Tibial artery (tissue), 4 donors: ENCODE measurements around the gene RILP.

Experiments used
- DNase-seq, 2 donors: peaks; one replicate each; pipeline ENCODE4 v3.0.0-alpha.2; 2019
- H3K27ac ChIP-seq, 2 donors: fragments of 200-600 bp; sonication (generic) in 1 of 2; 1 replicate in 1 of 2; 2 replicates in 1 of 2; pipeline ENCODE4 v1.5.1; 2018 to 2019; ENCODE audit warnings: mild to moderate bottlenecking in 1 of 2
- H3K27me3 ChIP-seq, 2 donors: fragments of 200-600 bp; sonication (generic) in 1 of 2; one replicate each; pipeline versions ENCODE4 v1.5.1 to v1.6.0; 2016 to 2019
- H3K36me3 ChIP-seq, 3 donors: fragments of 200-600 bp; sonication (generic) in 2 of 3; one replicate each; pipeline ENCODE4 v1.5.1; 2016 to 2019; ENCODE audit warnings: mild to moderate bottlenecking in 2 of 3
- H3K4me1 ChIP-seq, 4 donors: fragments of 200-600 bp; sonication (generic) in 2 of 4; 1 replicate in 3 of 4; 2 replicates in 1 of 4; pipeline ENCODE4 v1.5.1; 2016 to 2019
- H3K4me3 ChIP-seq, 2 donors: fragments of 200-600 bp; sonication (generic) in 1 of 2; 1 replicate in 1 of 2; 2 replicates in 1 of 2; pipeline ENCODE4 v1.5.1; 2018 to 2019; ENCODE audit warnings: mild to moderate bottlenecking in 2 of 2
- H3K9me3 ChIP-seq, 3 donors: fragments of 200-600 bp; sonication (generic) in 1 of 3; one replicate each; pipeline ENCODE4 v1.5.1; 2016 to 2019
- intact Hi-C: fragments of 100-400 bp; cut with DNase I; formaldehyde crosslinking; loops from one replicate; pipeline ENCODE4 v1.15.0; 2023; ENCODE audit warnings: low total_unique reads
- TF ChIP-seq, protein P1 (sequence below), 2 experiments: fragments of 200-600 bp in 1 of 2; fragments of 450-650 bp in 1 of 2; IDR thresholded peaks; one replicate each; pipeline ENCODE4 v1.5.1; 2017 to 2019; ENCODE audit warnings: antibody characterized with exemption in 2 of 2, mild to moderate bottlenecking in 1 of 2, moderate library complexity in 1 of 2

Gene RILP

DNA sequence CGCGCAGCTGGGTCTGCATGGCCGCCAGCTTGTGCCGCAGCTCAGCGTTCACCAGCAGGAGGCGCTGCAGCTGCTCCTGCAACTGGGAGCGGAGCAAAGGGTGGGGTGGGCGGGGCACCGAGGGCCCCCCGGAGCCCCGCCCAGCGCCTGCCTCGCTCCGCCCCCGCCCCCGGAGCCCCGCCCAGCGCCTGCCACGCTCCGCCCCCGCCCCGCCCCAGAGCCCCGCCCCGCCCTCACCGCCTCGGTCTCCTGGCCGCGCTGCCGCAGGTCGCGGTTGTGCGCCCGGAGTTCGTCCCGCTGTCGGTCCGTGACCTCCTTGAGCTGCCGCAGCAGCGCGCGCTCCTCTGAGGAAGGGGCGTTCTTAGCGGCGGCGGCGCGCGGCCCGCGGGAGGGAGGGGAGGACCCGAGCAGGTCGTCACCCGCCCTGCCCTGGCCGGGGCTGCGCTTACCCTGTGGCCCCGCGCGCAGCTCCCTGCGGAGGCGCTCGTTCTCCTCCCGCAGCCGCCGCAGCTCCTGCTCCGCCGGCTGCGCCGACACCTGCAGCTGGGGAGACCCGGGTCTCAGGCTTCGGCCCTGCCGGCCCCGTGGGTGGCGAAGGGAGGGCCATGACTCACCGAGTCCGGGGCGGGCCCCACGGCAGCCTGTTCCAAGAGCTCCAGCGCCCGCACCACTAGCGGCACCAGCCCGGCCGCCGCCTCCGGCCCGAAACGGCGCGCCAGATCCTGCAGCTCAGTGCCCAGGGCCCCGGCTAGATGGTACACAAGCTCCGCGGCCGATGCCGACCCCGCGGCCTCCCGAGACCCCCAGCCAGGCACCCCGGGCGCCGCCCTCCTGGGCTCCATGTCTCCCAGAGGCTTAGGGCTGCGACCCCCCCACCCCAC lies 463 bp downstream of the RILP start:
- DNase-seq: peak; percentile 94 to 97
- no peaks in the 10 kb centered on the region for H3K27me3 ChIP-seq
- TF ChIP-seq, protein P1, sequence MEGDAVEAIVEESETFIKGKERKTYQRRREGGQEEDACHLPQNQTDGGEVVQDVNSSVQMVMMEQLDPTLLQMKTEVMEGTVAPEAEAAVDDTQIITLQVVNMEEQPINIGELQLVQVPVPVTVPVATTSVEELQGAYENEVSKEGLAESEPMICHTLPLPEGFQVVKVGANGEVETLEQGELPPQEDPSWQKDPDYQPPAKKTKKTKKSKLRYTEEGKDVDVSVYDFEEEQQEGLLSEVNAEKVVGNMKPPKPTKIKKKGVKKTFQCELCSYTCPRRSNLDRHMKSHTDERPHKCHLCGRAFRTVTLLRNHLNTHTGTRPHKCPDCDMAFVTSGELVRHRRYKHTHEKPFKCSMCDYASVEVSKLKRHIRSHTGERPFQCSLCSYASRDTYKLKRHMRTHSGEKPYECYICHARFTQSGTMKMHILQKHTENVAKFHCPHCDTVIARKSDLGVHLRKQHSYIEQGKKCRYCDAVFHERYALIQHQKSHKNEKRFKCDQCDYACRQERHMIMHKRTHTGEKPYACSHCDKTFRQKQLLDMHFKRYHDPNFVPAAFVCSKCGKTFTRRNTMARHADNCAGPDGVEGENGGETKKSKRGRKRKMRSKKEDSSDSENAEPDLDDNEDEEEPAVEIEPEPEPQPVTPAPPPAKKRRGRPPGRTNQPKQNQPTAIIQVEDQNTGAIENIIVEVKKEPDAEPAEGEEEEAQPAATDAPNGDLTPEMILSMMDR (IDR thresholded peaks at IDR 0.05): peak; percentile 18 to 92
- H3K36me3 ChIP-seq: peaks cover 38 to 44% (median 38%) of the 10 kb centered on the region in 3 donors
- H3K4me1 ChIP-seq: peaks cover 0 to 38% (median 27%) of the 10 kb centered on the region in 4 donors
- intact Hi-C loops: loop anchor here (5.0 to 10.0 kb wide), 2 partner anchors 77 to 384 kb away; no protein-coding TSS in a partner anchor
- peak overlapping the region; percentile 75 to 78 for H3K4me3 ChIP-seq
- peak overlapping the region; percentile 95 to 96 for H3K27ac ChIP-seq
- H3K9me3 ChIP-seq: no peaks in the 10 kb centered on the region

DNA sequence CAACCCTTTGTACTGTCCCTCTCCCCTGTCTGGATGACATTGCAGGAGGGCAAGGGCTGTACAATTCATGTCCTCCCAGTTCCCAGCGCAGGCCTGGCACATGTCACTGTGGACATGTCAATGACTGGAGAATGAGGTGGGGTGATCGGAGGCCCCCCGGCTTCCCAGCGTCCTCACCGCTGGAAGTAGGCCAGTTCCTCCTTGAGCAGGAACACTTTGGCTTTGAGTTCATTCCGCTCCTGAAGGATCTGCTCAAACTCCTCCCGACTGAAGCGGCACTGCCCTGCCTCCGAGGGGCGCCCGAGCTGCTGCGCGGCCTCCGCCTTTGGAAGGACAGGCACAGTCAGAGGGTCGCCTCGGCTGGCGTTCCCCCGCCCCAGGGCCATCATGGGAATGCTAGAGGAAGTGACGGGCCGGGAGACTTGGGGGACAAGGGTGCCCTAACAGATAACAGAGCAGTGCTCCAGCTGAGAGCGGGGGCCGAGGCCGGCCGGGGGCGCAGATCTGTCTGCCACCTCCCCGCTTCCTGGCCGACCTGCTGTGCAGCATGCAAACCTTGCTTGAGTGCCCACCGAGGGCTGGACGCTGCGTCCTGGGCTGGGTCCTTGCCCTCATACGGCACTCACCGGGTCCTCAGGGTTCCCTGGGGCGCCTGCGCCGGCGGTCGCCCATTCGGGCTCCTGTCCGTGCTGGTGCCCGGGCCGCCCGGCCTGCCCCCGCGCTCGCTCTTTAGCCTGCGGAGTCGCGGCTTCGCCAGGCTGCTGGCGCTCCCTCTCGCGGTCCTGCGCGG lies 1.3 kb downstream of the RILP start:
- H3K27me3 ChIP-seq: no peaks in the 10 kb centered on the region
- peaks cover 30 to 36% (median 30%) of the 10 kb centered on the region in 3 donors for H3K36me3 ChIP-seq
- TF ChIP-seq, protein P1 (IDR thresholded peaks at IDR 0.05): peak in 1 of 2 experiments; percentile 89
- peak overlapping the region; percentile 75 to 78 for H3K4me3 ChIP-seq
- peak overlapping the region; percentile 89 to 95 for H3K27ac ChIP-seq
- peaks cover 0 to 47% (median 34%) of the 10 kb centered on the region in 4 donors for H3K4me1 ChIP-seq
- DNase-seq: peak in 1 of 2 donors; percentile 47
- no peaks in the 10 kb centered on the region for H3K9me3 ChIP-seq
- intact Hi-C loops: loop anchor here (5.0 to 10.0 kb wide), 2 partner anchors 76 to 384 kb away; no protein-coding TSS in a partner anchor

DNA sequence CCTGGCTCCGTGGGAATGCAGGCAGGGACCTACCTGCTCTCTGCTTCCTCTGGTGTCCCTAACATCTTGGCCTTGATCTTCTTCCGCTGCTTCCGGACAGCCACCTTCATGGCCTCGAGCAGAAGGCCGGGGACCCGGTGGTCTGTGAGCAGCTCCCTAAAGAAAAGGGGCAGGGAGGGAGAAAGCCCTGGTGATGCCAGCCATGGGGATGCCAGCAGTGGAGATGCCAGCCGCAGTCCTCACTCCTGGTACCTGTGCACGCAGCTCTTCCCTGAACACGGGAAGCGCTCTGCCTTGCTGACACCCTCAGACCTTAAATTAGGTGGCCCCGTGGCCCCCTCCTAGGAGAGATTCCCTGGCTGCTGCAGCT lies 1.9 kb downstream of the RILP start:
- H3K27ac ChIP-seq: peak overlapping the region; percentile 89 to 95
- TF ChIP-seq, protein P1 (IDR thresholded peaks at IDR 0.05): no peak
- peak overlapping the region; percentile 75 to 78 for H3K4me3 ChIP-seq
- no peaks in the 10 kb centered on the region for H3K27me3 ChIP-seq
- peaks cover 0 to 49% (median 36%) of the 10 kb centered on the region in 4 donors for H3K4me1 ChIP-seq
- DNase-seq: no peak
- no peaks in the 10 kb centered on the region for H3K9me3 ChIP-seq
- intact Hi-C loops: loop anchor here (5.0 to 10.0 kb wide), 2 partner anchors 75 to 383 kb away; no protein-coding TSS in a partner anchor
- peaks cover 24 to 30% (median 24%) of the 10 kb centered on the region in 3 donors for H3K36me3 ChIP-seq

DNA sequence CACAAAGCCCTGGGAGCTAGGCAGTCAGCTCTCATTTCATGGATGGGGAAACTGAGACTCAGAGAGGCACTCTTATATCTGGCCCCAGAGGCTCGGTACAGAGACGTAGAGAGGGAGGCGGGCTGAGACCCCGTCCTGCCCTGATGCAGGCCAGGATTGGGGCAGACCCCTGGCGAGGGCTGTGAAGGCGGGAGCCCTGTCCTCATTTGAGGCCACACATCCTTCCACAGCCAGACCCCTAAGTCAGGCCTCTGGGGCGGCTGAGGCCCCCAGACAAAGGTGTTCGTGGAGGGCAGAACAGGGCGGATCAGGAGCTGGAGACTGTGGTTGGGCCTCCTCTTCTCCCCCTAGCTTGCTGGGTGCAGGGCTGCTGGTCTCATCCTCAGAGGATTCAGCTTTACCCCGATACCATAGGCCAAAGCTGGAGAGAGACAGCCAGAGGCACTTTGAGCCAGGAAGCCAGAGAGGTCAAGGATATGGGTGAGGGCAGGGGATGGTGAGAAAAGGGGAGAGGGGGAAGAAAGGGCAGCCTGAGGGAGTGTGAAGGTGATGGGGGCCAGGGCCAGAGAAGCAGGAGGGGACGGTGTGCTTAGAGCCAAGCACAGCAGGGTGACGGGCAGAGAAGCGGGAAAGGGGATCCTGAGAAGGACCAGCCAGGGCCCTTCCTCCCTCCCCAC lies 3.3 kb downstream of the RILP start:
- H3K9me3 ChIP-seq: no peaks in the 10 kb centered on the region
- intact Hi-C loops: loop anchor here (5.0 to 10.0 kb wide), 2 partner anchors 74 to 382 kb away; no protein-coding TSS in a partner anchor
- H3K36me3 ChIP-seq: peaks cover 9 to 15% (median 10%) of the 10 kb centered on the region in 3 donors
- TF ChIP-seq, protein P1 (IDR thresholded peaks at IDR 0.05): no peak
- H3K4me3 ChIP-seq: no peak overlapping the region
- H3K27me3 ChIP-seq: no peaks in the 10 kb centered on the region
- H3K4me1 ChIP-seq: peaks cover 0 to 49% (median 36%) of the 10 kb centered on the region in 4 donors
- no peak for DNase-seq
- H3K27ac ChIP-seq: no peak overlapping the region
